ENCODE measurements around the gene TRPM6. TPM values are rescaled to one million over a fixed set of nuclear protein-coding genes. Genes with fewer than 3 reads are reported as not detected.
"Not testable (repeated sequence)": the region's sequence is repeated elsewhere in the genome, so short reads cannot be mapped to it uniquely, and the experiment has no call there.

TRPM6 gene
- total and polyA plus RNA-seq, 12 donors, result under 0.01 to 0.43 (median 0.19) TPM

GRCh38 chr9:74910036-74910435 lies 22.3 kb upstream of the TRPM6 start:
- no peaks in the 10 kb centered on the region for H3K36me3 ChIP-seq (replicated peaks in 1 of 2)
- no peaks in the 10 kb centered on the region for H3K4me1 ChIP-seq (replicated peaks in 1 of 2)
- no peaks in the 10 kb centered on the region for H3K9me3 ChIP-seq (replicated peaks in 1 of 3)
- intact Hi-C loops (cut with DNase I), result no loop called here
- TF ChIP-seq CTCF (IDR thresholded peaks at IDR 0.05) (no peak), POLR2A (IDR thresholded peaks at IDR 0.05) (no peak)
- no peaks in the 10 kb centered on the region for H3K27me3 ChIP-seq
- 83 to 97% (median 87%) methylated on average over 1 to 2 of the region's 2 CpGs for WGBS, 4 donors
- no peak overlapping the region for H3K27ac ChIP-seq
- H3K4me3 ChIP-seq, result no peak overlapping the region
- no peak for DNase-seq

- DNase-seq, result no peak
- 66 to 87% (median 74%) methylated on average over 4 of the region's 4 CpGs for WGBS, 4 donors
- H3K4me1 ChIP-seq (replicated peaks in 1 of 2), result no peaks in the 10 kb centered on the region
- no peak overlapping the region for H3K4me3 ChIP-seq
- no peak for TF ChIP-seq CTCF (IDR thresholded peaks at IDR 0.05)
- TF ChIP-seq POLR2A (IDR thresholded peaks at IDR 0.05), result no peak
- H3K27me3 ChIP-seq, result no peaks in the 10 kb centered on the region
- intact Hi-C loops (cut with DNase I), result no loop called here
- H3K9me3 ChIP-seq (replicated peaks in 1 of 3), result no peaks in the 10 kb centered on the region
- H3K36me3 ChIP-seq (replicated peaks in 1 of 2), result no peaks in the 10 kb centered on the region
- no peak overlapping the region for H3K27ac ChIP-seq
Observed at GRCh38 chr9:74908665-74909064, 20.9 kb upstream of the TRPM6 start.

GRCh38 chr9:74907085-74907484 lies 19.4 kb upstream of the TRPM6 start:
- no peak overlapping the region for H3K4me3 ChIP-seq
- WGBS, 4 donors, result 70 to 82% (median 75%) methylated on average over 3 of the region's 3 CpGs
- H3K9me3 ChIP-seq (replicated peaks in 1 of 3), result no peaks in the 10 kb centered on the region
- no peaks in the 10 kb centered on the region for H3K36me3 ChIP-seq (replicated peaks in 1 of 2)
- H3K27me3 ChIP-seq, result no peaks in the 10 kb centered on the region
- no peak for DNase-seq
- no peaks in the 10 kb centered on the region for H3K4me1 ChIP-seq (replicated peaks in 1 of 2)
- TF ChIP-seq POLR2A (IDR thresholded peaks at IDR 0.05) (no peak), CTCF (IDR thresholded peaks at IDR 0.05) (no peak)
- H3K27ac ChIP-seq, result no peak overlapping the region
- intact Hi-C loops (cut with DNase I), result no loop called here

GRCh38 chr9:74901001-74901400 lies 13.3 kb upstream of the TRPM6 start:
- H3K9me3 ChIP-seq (replicated peaks in 1 of 3), result no peaks in the 10 kb centered on the region
- H3K27me3 ChIP-seq, result no peaks in the 10 kb centered on the region
- no peak overlapping the region for H3K27ac ChIP-seq
- DNase-seq, result no peak
- TF ChIP-seq CTCF (IDR thresholded peaks at IDR 0.05) (no peak), POLR2A (IDR thresholded peaks at IDR 0.05) (no peak)
- H3K36me3 ChIP-seq (replicated peaks in 1 of 2), result no peaks in the 10 kb centered on the region
- H3K4me1 ChIP-seq (replicated peaks in 1 of 2), result no peaks in the 10 kb centered on the region
- intact Hi-C loops (cut with DNase I), result no loop called here
- no peak overlapping the region for H3K4me3 ChIP-seq

GRCh38 chr9:74888449-74888848 lies 728 bp upstream of the TRPM6 start:
- H3K4me3 ChIP-seq; H3K36me3 ChIP-seq (replicated peaks in 1 of 2); H3K27me3 ChIP-seq; H3K9me3 ChIP-seq (replicated peaks in 1 of 3); intact Hi-C loops (cut with DNase I); H3K27ac ChIP-seq; H3K4me1 ChIP-seq (replicated peaks in 1 of 2); DNase-seq: not testable (repeated sequence)
- WGBS, 4 donors, result 94 to 100% (median 98%) methylated on average over 3 of the region's 3 CpGs
